HG03060 (cell line): ENCODE data around the gene ZNF701.

Experiments used
- ATAC-seq: cut with Tn5 transposase; IDR thresholded peaks from one replicate; pipeline ENCODE4 v1.9.1; 2021; ENCODE audit warnings: low read depth, moderate number of reproducible peaks; ENCODE audit not compliant: unreplicated experiment

Gene ZNF701

GRCh38 chr19:52635786-52636570 lies 65.9 kb downstream of the ZNF701 start:
- no peak for ATAC-seq
